B cell (primary cell): ENCODE results near the gene PRXL2A.

Experiments
- CTCF ChIP-seq: fragments of 200-600 bp; IDR thresholded peaks from one replicate; pipeline ENCODE4 v1.8.0; 2022; ENCODE audit warnings: antibody characterized with exemption, mild to moderate bottlenecking
- EZH2 ChIP-seq: IDR thresholded peaks from 2 replicates; pipeline ENCODE4 v1.6.1; 2012; ENCODE audit warnings: borderline replicate concordance, low read depth, mild to moderate bottlenecking, moderate library complexity, low read length; ENCODE audit not compliant: insufficient read depth, poor library complexity, severe bottlenecking

- TF ChIP-seq CTCF (no peak), EZH2 (no peak)
These were observed 57.1 kb downstream of the PRXL2A start for GRCh38 chr10:80465451-80465835.
